Esophagus squamous epithelium (tissue), 5 donors: Measurements from ENCODE around the gene ATP11A. TPM values are rescaled to one million over a fixed set of nuclear protein-coding genes. Genes with fewer than 3 reads are reported as not detected.

Experiments
- DNase-seq: peaks from one replicate; lab custom pipeline; 2025; lab: John Stamatoyannopoulos, UW
- H3K27ac ChIP-seq, 4 donors: fragments of 200-600 bp; sonication (generic); one replicate each; pipeline ENCODE4 v1.5.1; 2016 to 2019; ENCODE audit warnings: mild to moderate bottlenecking in 1 of 4
- H3K27me3 ChIP-seq, 4 donors: fragments of 200-600 bp; sonication (generic); 1 replicate in 3 of 4; 2 replicates in 1 of 4; pipeline versions ENCODE4 v1.5.1 to v1.6.0; 2017 to 2021; ENCODE audit warnings: antibody characterized with exemption in 1 of 4
- H3K36me3 ChIP-seq, 3 donors: fragments of 200-600 bp; sonication (generic); one replicate each; pipeline ENCODE4 v1.5.1; 2016 to 2019
- H3K4me1 ChIP-seq, 3 donors: fragments of 200-600 bp; sonication (generic); one replicate each; pipeline ENCODE4 v1.5.1; 2017 to 2019
- H3K4me3 ChIP-seq, 4 donors: fragments of 200-600 bp; sonication (generic); 1 replicate in 3 of 4; 2 replicates in 1 of 4; pipeline ENCODE4 v1.5.1; 2016 to 2019; ENCODE audit warnings: mild to moderate bottlenecking in 2 of 4, moderate library complexity in 1 of 4
- H3K9me3 ChIP-seq, 3 donors: fragments of 200-600 bp; sonication (generic); one replicate each; pipeline ENCODE4 v1.5.1; 2016 to 2019
- CTCF ChIP-seq, 6 experiments: fragments of 450-650 bp in 4 of 6; fragments of 200-600 bp in 2 of 6; sonication (generic) in 2 of 6; IDR thresholded peaks; one replicate each; pipeline ENCODE4 v1.5.1; 2016 to 2019; ENCODE audit warnings: antibody characterized with exemption in 6 of 6, mild to moderate bottlenecking in 4 of 6, moderate library complexity in 4 of 6
- POLR2A ChIP-seq, 4 donors: fragments of 450-650 bp; IDR thresholded peaks; one replicate each; pipeline ENCODE4 v1.6.1; 2017; ENCODE audit warnings: antibody characterized with exemption in 4 of 4, mild to moderate bottlenecking in 4 of 4, moderate library complexity in 3 of 4
- WGBS, 2 donors: methylation state at CpG; one replicate each; pipeline ENCODE4 v1.1.5; 2018; 5-methylcytosine and 5-hydroxymethylcytosine counted together
- intact Hi-C: fragments of 100-400 bp; cut with DNase I; formaldehyde crosslinking; loops from one replicate; pipeline ENCODE4 v1.15.0; 2022
- total RNA-seq, 4 donors: library from RNA; depleted of rRNA; stranded (reverse); fragments of >200 nt; gene quantifications; one replicate each; pipeline ENCODE4 v1.1.0, GENCODE V29; 2016
- donor health status: DM: yes; HTN: yes; CAD: no.

ATP11A gene
- total RNA-seq, 4 donors from 2014 or later: 9.6 to 20.0 (median 16.1) TPM

GRCh38 chr13:112832811-112833210, 143.0 kb downstream of the ATP11A start:
- Histone ChIP-seq H3K4me3 (no peak overlapping the region), H3K27ac (no peak overlapping the region), H3K36me3 (peaks cover 0 to 95% (median 32%) of the 10 kb centered on the region in 3 donors), H3K9me3 (no peaks in the 10 kb centered on the region), H3K27me3 (no peaks in the 10 kb centered on the region), H3K4me1 (no peaks in the 10 kb centered on the region)
- WGBS, 2 donors: 92% methylated on average over 3 to 10 of the region's 23 CpGs
- intact Hi-C loops: no loop called here
- no peak for DNase-seq
- TF ChIP-seq CTCF (IDR thresholded peaks at IDR 0.05): no peak
- no peak for TF ChIP-seq POLR2A (IDR thresholded peaks at IDR 0.05)

- Histone ChIP-seq H3K4me1 (no peaks in the 10 kb centered on the region), H3K9me3 (no peaks in the 10 kb centered on the region), H3K27me3 (no peaks in the 10 kb centered on the region), H3K27ac (no peak overlapping the region), H3K36me3 (peaks cover 0 to 95% (median 32%) of the 10 kb centered on the region in 3 donors), H3K4me3 (no peak overlapping the region)
- 95 to 96% methylated on average over 16 to 17 of the region's 25 CpGs for WGBS, 2 donors
- intact Hi-C loops: no loop called here
- TF ChIP-seq POLR2A (IDR thresholded peaks at IDR 0.05) (no peak), CTCF (IDR thresholded peaks at IDR 0.05) (no peak)
- DNase-seq: no peak
These were observed 143.9 kb downstream of the ATP11A start for GRCh38 chr13:112833551-112834257.

GRCh38 chr13:112835344-112835743, 145.5 kb downstream of the ATP11A start:
- no peak overlapping the region for H3K4me3 ChIP-seq
- WGBS, 2 donors: 89 to 91% methylated on average over 4 to 9 of the region's 16 CpGs
- H3K4me1 ChIP-seq: no peaks in the 10 kb centered on the region
- DNase-seq: no peak
- H3K27me3 ChIP-seq: no peaks in the 10 kb centered on the region
- H3K27ac ChIP-seq: no peak overlapping the region
- peaks cover 0 to 93% (median 32%) of the 10 kb centered on the region in 3 donors for H3K36me3 ChIP-seq
- intact Hi-C loops: no loop called here
- TF ChIP-seq CTCF (IDR thresholded peaks at IDR 0.05) (no peak), POLR2A (IDR thresholded peaks at IDR 0.05) (no peak)
- no peaks in the 10 kb centered on the region for H3K9me3 ChIP-seq

- no peak for DNase-seq
- Histone ChIP-seq H3K36me3 (peaks cover 0 to 91% (median 29%) of the 10 kb centered on the region in 3 donors), H3K27ac (no peak overlapping the region), H3K27me3 (no peaks in the 10 kb centered on the region), H3K9me3 (no peaks in the 10 kb centered on the region), H3K4me1 (no peaks in the 10 kb centered on the region), H3K4me3 (no peak overlapping the region)
- intact Hi-C loops: no loop called here
- TF ChIP-seq POLR2A (IDR thresholded peaks at IDR 0.05) (no peak), CTCF (IDR thresholded peaks at IDR 0.05) (no peak)
- 88 to 98% methylated on average over 4 to 10 of the region's 10 CpGs for WGBS, 2 donors
These were observed 146.0 kb downstream of the ATP11A start for GRCh38 chr13:112835796-112836195.

- Histone ChIP-seq H3K27me3 (no peaks in the 10 kb centered on the region), H3K4me3 (no peak overlapping the region), H3K27ac (no peak overlapping the region), H3K4me1 (no peaks in the 10 kb centered on the region), H3K36me3 (peaks cover 0 to 91% (median 17%) of the 10 kb centered on the region in 3 donors), H3K9me3 (no peaks in the 10 kb centered on the region)
- DNase-seq: no peak
- TF ChIP-seq CTCF (IDR thresholded peaks at IDR 0.05): no peak
- TF ChIP-seq POLR2A (IDR thresholded peaks at IDR 0.05): no peak
- intact Hi-C loops: no loop called here
- WGBS, 2 donors: 64 to 88% methylated on average over 3 to 12 of the region's 12 CpGs
These were observed 147.1 kb downstream of the ATP11A start for GRCh38 chr13:112836940-112837339.
